MG63 (cell line): ENCODE measurements around the gene OTUD7B. TPM values are rescaled to one million over a fixed set of nuclear protein-coding genes. Genes with fewer than 3 reads are reported as not detected.

ENCODE experiments used
- DNase-seq: peaks from one replicate; pipeline ENCODE4 v3.0.0-alpha.2; 2020
- H3K27me3 ChIP-seq: fragments of 250-450 bp; sonication (Bioruptor Pico); 2 replicates; pipeline ENCODE4 v1.5.1; 2020; ENCODE audit warnings: mild to moderate bottlenecking, moderate library complexity
- H3K36me3 ChIP-seq: fragments of 250-450 bp; sonication (Bioruptor Pico); 2 replicates; pipeline ENCODE4 v1.5.1; 2020; ENCODE audit warnings: mild to moderate bottlenecking, moderate library complexity
- H3K4me3 ChIP-seq: fragments of 250-450 bp; sonication (Bioruptor Pico); 2 replicates; pipeline ENCODE4 v1.5.1; 2020; ENCODE audit warnings: mild to moderate bottlenecking, moderate library complexity
- H3K9me3 ChIP-seq: fragments of 250-450 bp; sonication (Bioruptor Pico); 2 replicates; pipeline ENCODE4 v1.5.1; 2020; ENCODE audit warnings: mild to moderate bottlenecking, moderate library complexity
- total RNA-seq: library from RNA; depleted of rRNA; stranded (reverse); fragments of >200 nt; shearing (Covaris generic); gene quantifications from 2 replicates; pipeline ENCODE4 v1.2.3, GENCODE V29; 2014; ENCODE audit warnings: low replicate concordance

OTUD7B gene
- total RNA-seq, 1 experiment from 2014 or later = 9.0 TPM

GRCh38 chr1:149936170-149936991, 74.1 kb downstream of the OTUD7B start, which contains the start of gene MTMR11:
MTMR11 (minus strand) TSS chr1:149936879; CDS start chr1:149936647, 232 bp downstream.
- H3K27me3 ChIP-seq = no peaks in the 10 kb centered on the region
- DNase-seq = no peak
- no peak within 1 kb of the TSS for H3K4me3 ChIP-seq
- no peaks in the 10 kb centered on the region for H3K9me3 ChIP-seq
- no peaks in the 10 kb centered on the region for H3K36me3 ChIP-seq

DNA sequence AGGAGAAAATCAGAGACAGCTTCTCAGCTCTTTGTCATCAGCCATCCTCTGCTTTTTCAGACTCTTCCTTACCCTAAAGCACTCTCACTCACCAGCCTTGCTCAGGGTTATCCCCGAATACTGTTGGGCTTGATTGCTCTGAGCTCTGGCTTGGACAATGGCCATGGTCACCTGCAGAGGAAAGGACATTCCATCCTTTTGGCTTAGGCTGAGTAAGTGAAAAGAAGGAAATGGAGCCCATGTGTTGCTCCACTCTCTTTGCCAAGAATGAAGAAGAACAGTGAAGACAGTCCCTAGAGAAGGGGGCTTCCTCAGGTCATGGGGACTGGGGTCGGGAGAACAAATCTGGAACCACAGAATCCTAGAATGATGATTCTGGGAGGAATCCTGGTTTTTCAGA, 76.2 kb downstream of the OTUD7B start:
- H3K9me3 ChIP-seq = no peaks in the 10 kb centered on the region
- no peaks in the 10 kb centered on the region for H3K27me3 ChIP-seq
- no peak for DNase-seq
- no peaks in the 10 kb centered on the region; the same call in 1 of the 2 replicates for H3K36me3 ChIP-seq
- no peak overlapping the region for H3K4me3 ChIP-seq

DNA sequence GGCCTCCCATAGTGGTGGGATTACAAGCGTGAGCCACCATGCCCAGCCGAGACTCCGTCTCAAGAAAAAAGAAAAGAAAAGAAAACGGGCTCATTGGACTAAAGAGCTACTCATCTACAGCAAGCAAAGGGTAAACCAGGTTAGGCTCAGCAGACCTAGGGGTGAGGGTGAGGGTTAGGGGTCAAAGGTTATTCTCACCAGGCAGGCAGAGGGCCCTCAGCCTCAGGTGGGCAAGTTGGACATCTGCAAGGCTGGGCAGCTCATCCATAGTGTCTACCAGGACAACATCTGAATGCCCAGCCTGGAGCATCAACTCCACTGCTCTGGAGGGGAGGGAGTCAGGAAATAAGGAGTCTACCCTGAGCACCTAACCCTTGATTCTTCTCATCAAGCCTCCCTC, 77.3 kb downstream of the OTUD7B start:
- H3K9me3 ChIP-seq = no peaks in the 10 kb centered on the region
- H3K27me3 ChIP-seq = no peaks in the 10 kb centered on the region
- DNase-seq = no peak

GRCh38 chr1:149932474-149932873, 78.1 kb downstream of the OTUD7B start:
- H3K4me3 ChIP-seq = no peak overlapping the region
- H3K9me3 ChIP-seq = no peaks in the 10 kb centered on the region
- DNase-seq = no peak
- H3K36me3 ChIP-seq = peaks cover under 1% of the 10 kb centered on the region; the same call in 1 of the 2 replicates
- H3K27me3 ChIP-seq = no peaks in the 10 kb centered on the region

More for the DNA sequence above, 77.3 kb downstream of the OTUD7B start:
- H3K4me3 ChIP-seq = no peak overlapping the region
- H3K36me3 ChIP-seq = no peaks in the 10 kb centered on the region; the same call in 1 of the 2 replicates

DNA sequence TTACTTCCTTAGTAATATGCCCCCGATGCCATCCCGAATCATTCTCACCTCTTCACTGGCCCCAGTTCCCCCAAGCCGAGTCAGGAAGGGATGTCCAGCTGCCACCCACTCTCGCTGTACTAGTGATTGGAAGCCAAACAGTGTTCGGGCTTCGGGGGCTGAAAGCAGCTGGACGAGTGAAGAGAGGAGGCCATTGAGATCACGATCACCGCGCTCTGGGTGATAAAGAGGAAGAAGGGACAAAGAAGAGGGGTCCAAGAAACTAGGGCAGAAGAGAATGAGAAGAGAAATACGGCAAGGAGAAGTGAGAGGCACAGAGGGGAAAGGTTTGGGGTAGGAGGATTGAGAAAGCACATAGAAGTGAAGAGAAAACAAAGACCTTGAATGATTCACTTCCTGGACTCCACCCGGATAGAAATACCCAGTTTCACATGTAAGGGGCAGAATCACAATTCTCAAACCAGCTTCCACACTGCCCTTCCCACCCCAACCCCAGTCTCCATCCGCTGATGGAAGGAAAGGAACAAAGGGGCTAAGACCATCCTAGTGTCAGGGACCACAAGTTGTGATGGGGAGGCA, 79.2 kb downstream of the OTUD7B start:
- Histone ChIP-seq H3K9me3 (no peaks in the 10 kb centered on the region), H3K36me3 (peaks cover 12% of the 10 kb centered on the region), H3K27me3 (no peaks in the 10 kb centered on the region), H3K4me3 (no peak overlapping the region)
- no peak for DNase-seq

DNA sequence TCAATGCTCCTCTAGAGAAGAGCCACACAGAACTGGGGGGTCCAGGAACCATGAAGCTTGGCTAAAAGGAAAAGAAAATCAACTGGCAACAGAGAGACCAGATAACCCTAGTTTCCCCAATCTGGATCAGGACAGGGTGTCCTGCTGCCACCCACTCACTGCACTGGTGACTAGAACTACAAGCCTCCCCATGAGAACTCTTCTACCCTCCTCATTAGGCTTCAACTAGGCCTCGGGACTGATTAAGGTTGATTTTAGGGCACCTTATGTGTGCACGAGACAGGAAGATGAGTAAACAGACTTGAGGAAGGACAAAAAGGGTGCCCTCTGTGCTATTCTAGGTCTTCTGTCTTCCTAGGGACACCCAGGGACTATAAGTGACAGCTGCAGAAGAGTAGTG, 80.7 kb downstream of the OTUD7B start:
- Histone ChIP-seq H3K27me3 (no peaks in the 10 kb centered on the region), H3K9me3 (no peaks in the 10 kb centered on the region), H3K4me3 (no peak overlapping the region), H3K36me3 (peaks cover 27% of the 10 kb centered on the region)
- DNase-seq = no peak

GRCh38 chr1:149928401-149928724, 82.2 kb downstream of the OTUD7B start:
- no peaks in the 10 kb centered on the region for H3K27me3 ChIP-seq
- H3K4me3 ChIP-seq = peak overlapping the region; percentile 98
- H3K9me3 ChIP-seq = no peaks in the 10 kb centered on the region
- peaks cover 42% of the 10 kb centered on the region for H3K36me3 ChIP-seq
- no peak for DNase-seq

GRCh38 chr1:149927563-149928400, 82.7 kb downstream of the OTUD7B start, which contains the start of gene SF3B4:
SF3B4 (minus strand) TSS chr1:149927803; CDS start chr1:149927759, 44 bp downstream.
- H3K9me3 ChIP-seq = no peaks in the 10 kb centered on the region
- DNase-seq = peak; percentile 97
- H3K36me3 ChIP-seq = peaks cover 47% of the 10 kb centered on the region
- H3K4me3 ChIP-seq = peak within 1 kb of the TSS; percentile 98
- no peaks in the 10 kb centered on the region for H3K27me3 ChIP-seq

DNA sequence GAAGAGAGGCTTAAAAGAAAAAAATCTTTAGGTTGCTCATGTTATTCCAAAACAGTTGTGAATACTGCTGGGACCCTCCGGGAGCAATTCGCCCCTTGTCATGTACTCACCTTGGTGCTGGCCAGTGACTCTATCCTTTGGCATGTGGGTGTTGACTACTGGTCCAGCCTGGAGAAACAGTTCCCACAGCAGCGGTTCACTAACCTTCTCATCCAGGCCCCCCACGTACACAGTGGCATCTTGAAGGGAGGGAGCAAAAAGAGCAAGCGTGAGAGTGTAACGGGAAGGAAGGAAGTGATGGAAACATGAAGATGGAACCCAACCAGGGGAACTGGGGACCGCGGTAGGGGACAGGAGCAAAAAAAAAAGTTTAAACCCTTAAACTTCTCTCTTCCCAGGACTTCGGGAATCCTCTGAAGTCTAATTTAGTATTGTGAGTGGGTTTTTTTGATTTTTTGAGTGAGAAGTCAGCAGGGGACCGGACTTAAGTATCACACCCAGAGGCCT, 83.4 kb downstream of the OTUD7B start:
- peak; percentile 18 for DNase-seq
- H3K9me3 ChIP-seq = no peaks in the 10 kb centered on the region

GRCh38 chr1:149926296-149926695, 84.2 kb downstream of the OTUD7B start:
- peak overlapping the region; percentile 98 for H3K4me3 ChIP-seq

More for the DNA sequence above, 83.4 kb downstream of the OTUD7B start:
- H3K4me3 ChIP-seq = peak overlapping the region; percentile 98
- H3K27me3 ChIP-seq = no peaks in the 10 kb centered on the region
- peaks cover 50% of the 10 kb centered on the region for H3K36me3 ChIP-seq

GRCh38 chr1:149925751-149926150, 84.8 kb downstream of the OTUD7B start:
- Histone ChIP-seq H3K4me3 (no peak overlapping the region), H3K27me3 (no peaks in the 10 kb centered on the region), H3K9me3 (no peaks in the 10 kb centered on the region), H3K36me3 (peaks cover 58% of the 10 kb centered on the region)
- DNase-seq = no peak

More at GRCh38 chr1:149926296-149926695, 84.2 kb downstream of the OTUD7B start:
- Histone ChIP-seq H3K9me3 (no peaks in the 10 kb centered on the region), H3K27me3 (no peaks in the 10 kb centered on the region), H3K36me3 (peaks cover 56% of the 10 kb centered on the region)
- no peak for DNase-seq

GRCh38 chr1:149925345-149925744, 85.2 kb downstream of the OTUD7B start:
- H3K27me3 ChIP-seq = no peaks in the 10 kb centered on the region
- no peak for DNase-seq
- H3K36me3 ChIP-seq = peaks cover 58% of the 10 kb centered on the region
- H3K9me3 ChIP-seq = no peaks in the 10 kb centered on the region
- H3K4me3 ChIP-seq = no peak overlapping the region

- Histone ChIP-seq H3K36me3 (peaks cover 58% of the 10 kb centered on the region), H3K9me3 (no peaks in the 10 kb centered on the region), H3K4me3 (no peak overlapping the region), H3K27me3 (no peaks in the 10 kb centered on the region)
- DNase-seq = no peak
Measured at GRCh38 chr1:149923626-149924025, 86.9 kb downstream of the OTUD7B start.

GRCh38 chr1:149917571-149918144, 92.9 kb downstream of the OTUD7B start, which contains the start of gene SV2A:
SV2A (minus strand) TSS chr1:149917844; CDS start chr1:149913840, 4,004 bp downstream.
- H3K9me3 ChIP-seq = no peaks in the 10 kb centered on the region
- no peak within 1 kb of the TSS for H3K4me3 ChIP-seq
- peaks cover 9% of the 10 kb centered on the region; the same call in 1 of the 2 replicates for H3K36me3 ChIP-seq
- H3K27me3 ChIP-seq = no peaks in the 10 kb centered on the region
- no peak for DNase-seq

DNA sequence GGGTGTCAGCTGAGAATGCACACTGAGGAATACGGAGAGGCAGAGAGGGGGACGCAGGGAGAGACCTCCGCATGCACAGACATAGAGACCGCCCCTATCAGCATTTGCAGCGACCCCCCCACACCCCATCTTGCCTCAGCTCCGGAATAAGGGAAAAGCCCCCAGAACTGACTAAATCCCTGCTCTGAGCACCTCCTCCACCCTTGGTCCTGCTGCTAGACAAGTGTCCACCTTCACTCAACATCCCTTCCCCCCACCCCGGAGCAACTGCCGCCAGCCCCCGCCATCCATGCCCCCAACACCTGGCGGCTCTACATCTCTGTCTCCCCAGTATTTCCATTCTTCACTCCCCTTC, 93.7 kb downstream of the OTUD7B start:
- Histone ChIP-seq H3K9me3 (no peaks in the 10 kb centered on the region), H3K4me3 (no peak overlapping the region), H3K36me3 (peaks cover 7% of the 10 kb centered on the region; the same call in 1 of the 2 replicates), H3K27me3 (no peaks in the 10 kb centered on the region)
- DNase-seq = no peak

GRCh38 chr1:149916193-149916897, 94.2 kb downstream of the OTUD7B start:
- Histone ChIP-seq H3K27me3 (no peaks in the 10 kb centered on the region), H3K9me3 (no peaks in the 10 kb centered on the region), H3K36me3 (peaks cover 2% of the 10 kb centered on the region; the same call in 1 of the 2 replicates), H3K4me3 (no peak overlapping the region)
- DNase-seq = no peak
